ENCODE results near the gene CFAP20. TPM values are rescaled to one million over a fixed set of nuclear protein-coding genes. Genes with fewer than 3 reads are reported as not detected.

The CFAP20 gene
- total RNA-seq, 1 experiment from 2014 or later, result 59.7 TPM

DNA sequence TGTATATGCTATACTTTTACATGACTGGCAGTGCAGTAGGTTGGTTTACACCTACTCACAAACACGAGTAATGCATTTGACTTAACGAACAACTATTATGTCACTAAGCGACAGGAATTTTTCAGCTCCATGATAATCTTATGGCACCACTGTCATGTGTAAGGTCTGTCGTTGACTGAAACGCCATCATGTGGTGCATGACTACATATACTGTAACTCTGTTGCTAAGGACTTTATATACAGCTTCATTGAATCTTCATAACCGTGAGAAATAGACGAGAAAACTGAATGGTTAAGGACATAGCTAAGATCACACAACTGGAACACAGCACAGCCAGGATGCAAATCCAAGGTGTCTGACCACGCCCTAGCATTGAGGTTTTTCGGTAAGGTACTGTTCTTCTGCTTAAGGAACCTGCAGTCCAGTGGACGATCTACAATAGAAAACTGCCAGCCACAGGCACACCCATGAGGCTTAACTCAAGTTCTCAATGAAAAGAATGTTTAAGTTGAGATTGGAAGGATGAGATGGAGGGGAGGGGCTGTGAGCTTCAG lies 3.3 kb downstream of the CFAP20 start:
- Histone ChIP-seq H3K4me3 (replicated peaks in 1 of 2; ENCODE audit: low read depth in 1 of 2, low read length in 2 of 2) (no peak overlapping the region), H4K20me1 (ENCODE audit: insufficient read depth) (peaks cover 29% of the 10 kb centered on the region; the same call in 1 of the 2 replicates), H3K9ac (ENCODE audit: low read length) (no peak overlapping the region), H3K27me3 (ENCODE audit: insufficient read depth, low read length) (no peaks in the 10 kb centered on the region), H3K27ac (ENCODE audit: low read depth, low read length) (no peak overlapping the region), H3K9me3 (ENCODE audit: control insufficient read depth in 1 of 2, insufficient read depth in 1 of 2, low read depth in 1 of 2, low read length in 2 of 2) (no peaks in the 10 kb centered on the region), H2AFZ (ENCODE audit: low read depth, low read length, poor library complexity, severe bottlenecking) (no peak overlapping the region), H3K36me3 (ENCODE audit: control insufficient read depth in 1 of 2, insufficient read depth in 2 of 2, low read length in 2 of 2) (no peaks in the 10 kb centered on the region), H3K79me2 (ENCODE audit: insufficient read depth, low read length) (peaks cover 79% of the 10 kb centered on the region), H3K4me2 (ENCODE audit: low read length) (no peak overlapping the region), H3K4me1 (ENCODE audit: control insufficient read depth in 1 of 2, insufficient read depth in 2 of 2, low read length in 2 of 2) (peaks cover 14 to 35% of the 10 kb centered on the region in 2 experiments; a peak in 3 of 4 replicates), H3K9me2 (ENCODE audit: insufficient read depth) (no peaks in the 10 kb centered on the region)
- no TSS peak for BruUV-seq (replicated peaks)
- CTCF ChIA-PET, result interaction anchor here (1.5 kb wide), 1 partner anchor 29 kb away, joined by 3 read pairs; no protein-coding TSS in a partner anchor
- POLR2A ChIA-PET, result no interaction called here
- RAD21 ChIA-PET (ENCODE audit: low non-redundant PET in 1 of 2, low total read pairs in 2 of 2, uncharacterized antibody in 2 of 2, unreplicated experiment in 2 of 2), result no interaction called here
- intact Hi-C loops (cut with micrococcal nuclease), result no loop called here
- TF ChIP-seq RAD21 (IDR thresholded peaks at IDR 0.05; ENCODE audit: low read depth) (no peak), EZH2 (IDR thresholded peaks at IDR 0.05) (no peak), JUND (IDR thresholded peaks at IDR 0.05) (no peak)
- DNase-seq (ENCODE audit: low read depth, low spot score), result no peak
- ATAC-seq, result no peak

DNA sequence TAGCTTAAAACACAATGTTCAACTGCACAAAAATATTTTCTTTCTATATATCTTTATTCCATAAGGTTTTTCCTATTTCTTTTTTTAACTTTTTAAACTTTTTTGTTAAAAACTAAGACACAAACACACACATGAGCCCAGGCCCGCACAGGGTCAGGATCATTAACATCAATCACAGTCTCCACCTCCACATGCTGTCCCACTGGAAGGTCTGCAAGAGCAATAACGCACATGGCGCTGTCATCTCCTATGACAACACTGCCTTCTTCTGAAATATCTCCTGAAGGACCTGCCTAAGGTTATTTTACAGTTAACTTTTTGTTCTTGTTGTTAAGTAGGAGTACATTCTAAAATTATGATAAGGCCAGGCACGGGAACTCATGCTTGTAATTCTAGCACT lies 4.1 kb downstream of the CFAP20 start:
- Histone ChIP-seq H3K4me2 (ENCODE audit: low read length) (no peak overlapping the region), H3K9me2 (ENCODE audit: insufficient read depth) (no peaks in the 10 kb centered on the region), H3K9me3 (ENCODE audit: control insufficient read depth in 1 of 2, insufficient read depth in 1 of 2, low read depth in 1 of 2, low read length in 2 of 2) (no peaks in the 10 kb centered on the region), H3K36me3 (ENCODE audit: control insufficient read depth in 1 of 2, insufficient read depth in 2 of 2, low read length in 2 of 2) (no peaks in the 10 kb centered on the region), H3K27ac (ENCODE audit: low read depth, low read length) (no peak overlapping the region), H3K4me3 (replicated peaks in 1 of 2; ENCODE audit: low read depth in 1 of 2, low read length in 2 of 2) (no peak overlapping the region), H3K27me3 (ENCODE audit: insufficient read depth, low read length) (no peaks in the 10 kb centered on the region), H3K79me2 (ENCODE audit: insufficient read depth, low read length) (peaks cover 87% of the 10 kb centered on the region), H4K20me1 (ENCODE audit: insufficient read depth) (peaks cover 29% of the 10 kb centered on the region; the same call in 1 of the 2 replicates), H3K9ac (ENCODE audit: low read length) (no peak overlapping the region), H2AFZ (ENCODE audit: low read depth, low read length, poor library complexity, severe bottlenecking) (no peak overlapping the region), H3K4me1 (ENCODE audit: control insufficient read depth in 1 of 2, insufficient read depth in 2 of 2, low read length in 2 of 2) (peaks cover 11 to 34% of the 10 kb centered on the region in 2 experiments; a peak in 3 of 4 replicates)
- intact Hi-C loops (cut with micrococcal nuclease), result no loop called here
- DNase-seq (ENCODE audit: low read depth, low spot score) (no peak), ATAC-seq (no peak)
- TF ChIP-seq SP1 (IDR thresholded peaks at IDR 0.05; ENCODE audit: low read depth) (no peak), RAD21 (IDR thresholded peaks at IDR 0.05; ENCODE audit: low read depth) (no peak), SIN3A (IDR thresholded peaks at IDR 0.05; ENCODE audit: low read depth) (no peak), FOSL1 (IDR thresholded peaks at IDR 0.05; ENCODE audit: low read depth) (no peak), EGR1 (IDR thresholded peaks at IDR 0.05; ENCODE audit: low read depth) (no peak)
- TF ChIP-seq, protein P1, sequence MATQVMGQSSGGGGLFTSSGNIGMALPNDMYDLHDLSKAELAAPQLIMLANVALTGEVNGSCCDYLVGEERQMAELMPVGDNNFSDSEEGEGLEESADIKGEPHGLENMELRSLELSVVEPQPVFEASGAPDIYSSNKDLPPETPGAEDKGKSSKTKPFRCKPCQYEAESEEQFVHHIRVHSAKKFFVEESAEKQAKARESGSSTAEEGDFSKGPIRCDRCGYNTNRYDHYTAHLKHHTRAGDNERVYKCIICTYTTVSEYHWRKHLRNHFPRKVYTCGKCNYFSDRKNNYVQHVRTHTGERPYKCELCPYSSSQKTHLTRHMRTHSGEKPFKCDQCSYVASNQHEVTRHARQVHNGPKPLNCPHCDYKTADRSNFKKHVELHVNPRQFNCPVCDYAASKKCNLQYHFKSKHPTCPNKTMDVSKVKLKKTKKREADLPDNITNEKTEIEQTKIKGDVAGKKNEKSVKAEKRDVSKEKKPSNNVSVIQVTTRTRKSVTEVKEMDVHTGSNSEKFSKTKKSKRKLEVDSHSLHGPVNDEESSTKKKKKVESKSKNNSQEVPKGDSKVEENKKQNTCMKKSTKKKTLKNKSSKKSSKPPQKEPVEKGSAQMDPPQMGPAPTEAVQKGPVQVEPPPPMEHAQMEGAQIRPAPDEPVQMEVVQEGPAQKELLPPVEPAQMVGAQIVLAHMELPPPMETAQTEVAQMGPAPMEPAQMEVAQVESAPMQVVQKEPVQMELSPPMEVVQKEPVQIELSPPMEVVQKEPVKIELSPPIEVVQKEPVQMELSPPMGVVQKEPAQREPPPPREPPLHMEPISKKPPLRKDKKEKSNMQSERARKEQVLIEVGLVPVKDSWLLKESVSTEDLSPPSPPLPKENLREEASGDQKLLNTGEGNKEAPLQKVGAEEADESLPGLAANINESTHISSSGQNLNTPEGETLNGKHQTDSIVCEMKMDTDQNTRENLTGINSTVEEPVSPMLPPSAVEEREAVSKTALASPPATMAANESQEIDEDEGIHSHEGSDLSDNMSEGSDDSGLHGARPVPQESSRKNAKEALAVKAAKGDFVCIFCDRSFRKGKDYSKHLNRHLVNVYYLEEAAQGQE (IDR thresholded peaks at IDR 0.05; ENCODE audit: low read depth), result no peak
- TF ChIP-seq, protein P2, sequence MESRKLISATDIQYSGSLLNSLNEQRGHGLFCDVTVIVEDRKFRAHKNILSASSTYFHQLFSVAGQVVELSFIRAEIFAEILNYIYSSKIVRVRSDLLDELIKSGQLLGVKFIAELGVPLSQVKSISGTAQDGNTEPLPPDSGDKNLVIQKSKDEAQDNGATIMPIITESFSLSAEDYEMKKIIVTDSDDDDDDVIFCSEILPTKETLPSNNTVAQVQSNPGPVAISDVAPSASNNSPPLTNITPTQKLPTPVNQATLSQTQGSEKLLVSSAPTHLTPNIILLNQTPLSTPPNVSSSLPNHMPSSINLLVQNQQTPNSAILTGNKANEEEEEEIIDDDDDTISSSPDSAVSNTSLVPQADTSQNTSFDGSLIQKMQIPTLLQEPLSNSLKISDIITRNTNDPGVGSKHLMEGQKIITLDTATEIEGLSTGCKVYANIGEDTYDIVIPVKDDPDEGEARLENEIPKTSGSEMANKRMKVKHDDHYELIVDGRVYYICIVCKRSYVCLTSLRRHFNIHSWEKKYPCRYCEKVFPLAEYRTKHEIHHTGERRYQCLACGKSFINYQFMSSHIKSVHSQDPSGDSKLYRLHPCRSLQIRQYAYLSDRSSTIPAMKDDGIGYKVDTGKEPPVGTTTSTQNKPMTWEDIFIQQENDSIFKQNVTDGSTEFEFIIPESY (IDR thresholded peaks at IDR 0.05; ENCODE audit: extremely low read depth, insufficient replicate concordance, low read length), result no peak
- RAD21 ChIA-PET (ENCODE audit: low non-redundant PET in 1 of 2, low total read pairs in 2 of 2, uncharacterized antibody in 2 of 2, unreplicated experiment in 2 of 2), result no interaction called here
- CTCF ChIA-PET, result interaction anchor here (1.5 kb wide), 1 partner anchor 28 kb away, joined by 3 read pairs; no protein-coding TSS in a partner anchor
- POLR2A ChIA-PET, result no interaction called here
- no TSS peak for BruUV-seq (replicated peaks)

All from HCT116 (cell line).